ENCODE results near the gene KLHL26.

KLHL26 gene

GRCh38 chr19:18613589-18614234, 23.1 kb upstream of the KLHL26 start:
- no peak for FAIRE-seq

GRCh38 chr19:18616023-18616422, 20.8 kb upstream of the KLHL26 start:
- no peak for FAIRE-seq

GRCh38 chr19:18617562-18617961, 19.3 kb upstream of the KLHL26 start:
- no peak for FAIRE-seq

GRCh38 chr19:18618236-18618635, 18.6 kb upstream of the KLHL26 start:
- no peak for FAIRE-seq

- FAIRE-seq, result no peak
These were observed 16.5 kb upstream of the KLHL26 start for GRCh38 chr19:18620311-18620710.

GRCh38 chr19:18620902-18621301, 15.9 kb upstream of the KLHL26 start:
- no peak for FAIRE-seq

DNA sequence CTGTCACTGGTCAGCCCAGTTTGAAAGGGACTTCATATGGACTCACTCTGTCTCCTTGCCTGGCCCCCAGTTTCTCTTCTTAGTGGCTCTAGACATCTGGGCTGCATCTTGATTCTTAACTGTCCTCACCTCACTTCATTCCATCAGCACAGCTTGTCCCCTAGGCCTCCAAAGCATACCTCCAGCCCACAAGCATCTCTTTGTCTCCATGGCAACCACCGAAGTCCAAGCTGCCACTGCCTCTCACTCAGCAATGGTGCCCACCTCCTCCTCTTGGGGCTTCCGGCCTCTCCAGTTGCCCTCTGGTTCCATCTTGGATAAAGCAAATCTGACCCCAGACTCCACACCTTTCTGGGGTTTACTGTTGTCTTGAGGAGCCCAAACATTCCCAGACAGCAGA, 9.9 kb upstream of the KLHL26 start:
- no peak for FAIRE-seq

DNA sequence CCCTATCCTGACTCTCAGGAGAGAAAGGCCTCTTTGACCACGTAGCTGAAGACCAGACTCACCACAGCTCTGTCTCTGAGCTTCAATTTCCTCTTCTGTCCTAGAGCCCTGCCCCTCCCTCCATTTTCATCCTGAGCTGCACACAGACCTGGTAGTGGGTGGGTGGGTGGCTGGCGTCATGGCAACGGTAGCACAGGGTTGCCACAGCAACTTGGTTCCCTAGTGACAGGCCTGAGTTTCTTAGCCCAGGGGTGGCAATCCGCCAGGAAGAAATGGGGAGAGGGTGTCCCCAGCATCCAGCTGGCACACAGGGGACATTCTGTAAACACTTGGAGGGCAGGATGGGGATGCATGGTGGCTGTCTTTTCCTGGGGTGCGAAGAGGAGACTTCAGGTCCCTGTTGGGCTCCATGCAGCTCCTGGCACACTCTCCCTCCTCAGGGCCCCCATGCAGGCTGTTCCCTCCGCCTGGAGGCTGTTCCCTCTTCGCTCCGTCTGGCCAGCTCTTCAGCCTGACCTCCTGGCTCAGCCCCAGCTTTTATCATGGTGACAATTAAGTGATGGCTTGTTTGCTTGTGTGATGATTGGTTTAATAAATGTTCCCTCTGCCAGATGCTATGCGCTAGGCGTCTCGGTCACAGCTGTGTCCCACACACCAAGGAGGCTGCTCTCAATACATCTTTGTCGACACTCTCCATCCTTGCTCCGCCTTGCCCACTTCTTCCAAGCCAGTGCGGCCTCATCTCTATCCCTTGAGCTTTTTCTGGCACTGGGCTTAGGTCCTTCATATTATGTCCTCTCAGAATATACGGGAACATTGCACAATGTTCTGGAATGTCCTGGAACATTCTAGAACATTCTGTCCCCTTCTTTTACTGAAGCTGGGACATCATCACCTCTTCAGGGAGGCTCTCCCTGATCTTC, 7.4 kb upstream of the KLHL26 start:
- FAIRE-seq, result no peak

DNA sequence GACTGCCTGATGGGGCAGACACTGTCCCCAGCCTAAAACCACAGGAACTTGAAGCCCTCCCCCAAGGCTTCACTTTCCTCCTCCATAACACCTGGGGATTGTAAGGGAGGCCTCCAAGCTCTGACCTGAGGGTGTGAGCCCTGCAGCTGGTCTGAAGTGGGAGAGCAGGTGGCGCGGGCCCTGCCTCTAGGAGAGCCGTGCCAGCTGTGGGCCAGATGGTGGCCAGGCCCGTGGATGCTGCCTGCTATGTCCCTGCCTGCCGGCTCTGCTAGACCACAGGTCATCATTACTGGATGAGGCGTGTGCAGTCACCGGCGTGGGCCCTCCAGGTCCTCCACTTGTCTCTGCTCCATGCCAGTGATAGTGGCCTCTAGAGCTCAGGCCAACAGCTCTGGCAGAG, 3.5 kb upstream of the KLHL26 start:
- no peak for FAIRE-seq

DNA sequence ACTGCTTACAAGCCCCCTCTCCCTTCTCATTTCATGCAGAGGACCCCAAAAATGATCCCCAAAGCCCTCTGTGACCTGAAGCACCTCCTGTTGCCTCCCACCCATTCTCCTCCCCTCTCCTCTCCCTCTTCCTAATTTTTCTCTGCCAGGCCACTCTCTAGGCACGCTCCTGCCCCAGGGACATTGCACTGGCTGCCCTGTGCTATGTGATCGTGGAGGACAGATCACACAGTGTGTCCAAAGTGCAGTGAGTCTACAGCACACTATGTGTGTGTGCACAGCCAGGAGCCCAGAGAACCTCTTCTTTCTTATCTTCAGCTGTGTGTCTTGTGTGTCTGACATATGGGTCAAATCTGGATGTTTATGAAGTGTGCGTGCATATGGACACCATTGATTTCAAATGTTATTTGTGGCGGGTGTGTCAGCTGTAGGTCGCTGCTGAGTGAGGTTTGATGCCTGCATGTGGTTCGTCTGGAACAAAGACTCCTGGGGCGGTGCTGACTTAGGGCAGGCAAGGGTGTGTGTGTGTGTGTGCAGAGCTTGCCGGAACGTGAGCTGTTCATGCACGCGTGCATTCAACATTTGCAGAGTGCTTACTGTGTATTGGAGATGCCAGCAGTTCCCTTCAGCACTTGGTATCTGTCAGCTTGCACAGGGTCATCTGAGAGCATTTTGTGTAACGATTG, 2.1 kb upstream of the KLHL26 start:
- no peak for FAIRE-seq

DNA sequence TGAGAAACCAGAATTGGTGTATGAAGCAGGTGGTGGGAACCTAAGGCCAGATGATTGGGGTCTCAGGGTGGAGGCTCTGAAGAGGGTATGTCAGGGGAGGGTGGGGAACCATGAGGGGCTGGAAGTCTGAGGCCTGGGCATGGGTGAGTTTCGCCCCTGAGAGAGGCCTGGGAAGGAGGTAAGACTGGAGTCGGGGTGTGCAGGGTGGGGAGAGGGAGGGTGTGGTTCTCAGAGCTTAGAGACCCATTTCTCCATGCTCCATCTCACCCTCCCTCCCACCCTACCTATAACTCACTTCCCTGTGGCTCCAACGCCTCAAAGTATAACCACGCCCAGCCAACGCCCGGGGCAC, 1.0 kb upstream of the KLHL26 start:
- no peak for FAIRE-seq

DNA sequence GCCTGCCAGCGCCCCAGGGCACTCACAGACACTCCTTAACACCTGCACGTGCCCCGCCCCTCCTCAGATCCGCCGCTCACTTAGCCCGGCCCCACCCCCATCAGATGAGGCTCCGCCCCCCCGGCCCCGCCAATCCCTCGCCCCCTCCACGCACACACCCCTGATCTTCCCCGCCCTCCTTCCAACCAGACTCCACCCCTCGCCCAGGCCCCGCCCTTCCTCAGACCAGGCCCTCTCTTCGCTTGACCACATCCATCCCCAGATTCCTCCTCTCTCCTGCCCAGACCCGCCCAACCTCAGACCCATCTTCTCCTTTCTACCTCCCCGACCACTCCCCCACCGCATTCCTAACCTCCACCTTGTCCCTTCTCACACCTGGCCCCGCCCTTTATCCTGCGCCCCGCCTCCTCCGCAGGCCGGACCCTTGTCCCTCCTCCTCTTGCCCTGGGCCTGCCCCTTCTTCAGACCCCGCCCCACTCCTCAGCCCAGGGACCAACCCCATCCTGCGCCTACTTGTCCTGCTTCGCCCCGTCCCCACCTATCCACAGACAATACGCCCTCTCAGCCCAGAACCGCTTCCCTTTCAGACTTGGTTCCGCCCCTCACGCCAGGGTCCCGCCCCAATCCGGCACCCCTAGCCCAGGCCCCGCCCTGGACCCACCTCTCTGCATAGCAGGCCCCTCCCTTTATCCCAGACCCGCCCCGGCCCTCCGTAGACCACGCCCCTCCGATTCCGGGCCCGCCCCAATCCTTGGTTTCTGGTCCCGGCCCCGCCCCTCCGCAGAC, 452 bp upstream of the KLHL26 start:
- peak; percentile 95 for FAIRE-seq

DNA sequence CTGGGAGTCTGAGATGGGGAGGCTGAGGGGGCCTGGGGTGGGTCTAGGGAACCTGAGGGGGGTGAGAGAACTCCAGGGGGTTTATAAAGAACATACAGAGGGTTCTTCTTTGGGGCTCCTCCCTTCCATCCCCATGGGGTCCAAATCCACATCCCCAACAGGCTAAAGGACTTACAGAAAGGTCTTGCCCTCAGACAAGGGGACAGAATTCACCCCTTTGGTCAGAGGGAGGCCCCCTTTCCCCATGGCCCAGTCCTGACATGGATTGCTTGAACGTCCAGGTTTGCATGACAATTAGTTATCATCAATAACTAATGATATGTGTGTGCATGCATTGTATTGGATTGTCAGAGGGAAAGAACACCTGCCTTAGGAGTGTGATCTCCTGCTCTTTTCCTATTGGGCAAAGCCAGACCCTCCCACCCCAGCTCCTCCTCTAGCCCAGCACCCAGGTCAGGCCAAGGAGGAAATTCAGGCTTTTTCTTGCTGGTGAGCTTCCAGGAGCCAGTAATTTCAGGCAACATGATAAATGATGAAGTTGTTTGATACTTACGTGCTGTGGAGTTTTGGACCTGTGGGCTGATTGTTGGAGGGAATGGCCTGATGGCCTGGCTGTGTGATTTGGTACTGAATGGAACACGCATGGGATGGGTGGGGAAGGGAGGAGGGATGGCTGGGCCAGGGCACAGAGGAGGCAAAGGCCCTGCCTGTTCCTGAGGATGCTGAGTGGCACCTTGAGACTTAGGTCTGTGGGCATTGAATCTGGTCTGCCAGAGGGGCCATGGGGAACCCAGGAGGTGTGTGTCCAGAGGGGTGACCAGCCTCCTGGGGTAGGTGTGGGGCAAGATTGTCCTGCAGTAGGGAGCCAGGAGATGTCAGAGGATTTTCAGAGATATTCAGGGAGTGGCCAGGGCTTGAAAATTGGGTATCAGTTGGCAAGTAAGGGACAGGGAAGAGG, 1.1 kb downstream of the KLHL26 start:
- FAIRE-seq, result peak; percentile 84

DNA sequence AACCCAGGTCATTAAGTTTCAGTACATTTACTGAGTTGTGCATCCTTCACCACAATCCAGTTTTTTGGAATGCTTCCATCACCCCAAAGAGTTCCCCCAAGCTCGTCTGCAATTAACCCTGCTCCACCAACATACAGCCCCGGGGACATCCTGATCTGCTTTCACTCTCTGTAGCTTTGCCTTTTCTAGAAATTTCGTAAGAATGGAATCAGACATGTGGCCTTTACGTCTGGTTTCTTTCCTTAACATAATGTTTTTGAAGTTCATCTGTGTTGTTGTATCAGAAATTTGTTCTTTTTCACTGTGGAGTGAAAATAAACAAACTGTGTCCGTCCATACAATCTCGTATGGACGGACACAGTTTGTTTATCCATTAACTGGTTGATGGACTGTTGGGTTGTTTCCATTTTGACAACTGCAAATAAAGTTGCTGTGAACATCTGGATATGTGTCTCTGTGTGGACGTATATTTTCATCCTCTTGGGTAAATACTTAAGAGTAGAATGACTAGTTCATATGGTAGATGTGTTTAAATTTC, 2.9 kb downstream of the KLHL26 start:
- no peak for FAIRE-seq

GRCh38 chr19:18644196-18645034, 7.6 kb downstream of the KLHL26 start:
- FAIRE-seq, result no peak

DNA sequence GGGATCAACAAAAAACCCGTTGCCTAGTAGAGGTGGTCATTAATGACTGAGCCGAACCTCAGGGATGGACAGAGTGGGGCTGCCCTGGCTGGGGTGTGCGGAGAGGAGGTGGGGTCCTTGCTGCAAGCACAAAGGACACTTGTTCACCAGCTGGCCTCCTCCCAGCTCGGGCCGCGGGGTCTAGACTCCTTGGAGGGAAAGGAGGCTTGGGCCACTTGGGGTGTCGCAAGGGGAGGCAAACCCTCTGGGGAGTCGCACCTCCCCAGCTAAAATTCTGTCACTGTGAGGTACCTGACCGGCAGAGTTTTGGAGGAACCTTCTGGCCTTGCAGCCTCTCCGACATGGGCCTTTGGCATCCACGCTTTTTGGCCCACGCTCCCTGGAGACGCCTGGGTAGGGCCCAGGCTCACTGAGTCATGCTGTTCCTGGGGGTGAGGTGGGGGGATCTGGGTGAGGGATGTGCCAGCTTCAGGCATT, 8.2 kb downstream of the KLHL26 start:
- no peak for FAIRE-seq

DNA sequence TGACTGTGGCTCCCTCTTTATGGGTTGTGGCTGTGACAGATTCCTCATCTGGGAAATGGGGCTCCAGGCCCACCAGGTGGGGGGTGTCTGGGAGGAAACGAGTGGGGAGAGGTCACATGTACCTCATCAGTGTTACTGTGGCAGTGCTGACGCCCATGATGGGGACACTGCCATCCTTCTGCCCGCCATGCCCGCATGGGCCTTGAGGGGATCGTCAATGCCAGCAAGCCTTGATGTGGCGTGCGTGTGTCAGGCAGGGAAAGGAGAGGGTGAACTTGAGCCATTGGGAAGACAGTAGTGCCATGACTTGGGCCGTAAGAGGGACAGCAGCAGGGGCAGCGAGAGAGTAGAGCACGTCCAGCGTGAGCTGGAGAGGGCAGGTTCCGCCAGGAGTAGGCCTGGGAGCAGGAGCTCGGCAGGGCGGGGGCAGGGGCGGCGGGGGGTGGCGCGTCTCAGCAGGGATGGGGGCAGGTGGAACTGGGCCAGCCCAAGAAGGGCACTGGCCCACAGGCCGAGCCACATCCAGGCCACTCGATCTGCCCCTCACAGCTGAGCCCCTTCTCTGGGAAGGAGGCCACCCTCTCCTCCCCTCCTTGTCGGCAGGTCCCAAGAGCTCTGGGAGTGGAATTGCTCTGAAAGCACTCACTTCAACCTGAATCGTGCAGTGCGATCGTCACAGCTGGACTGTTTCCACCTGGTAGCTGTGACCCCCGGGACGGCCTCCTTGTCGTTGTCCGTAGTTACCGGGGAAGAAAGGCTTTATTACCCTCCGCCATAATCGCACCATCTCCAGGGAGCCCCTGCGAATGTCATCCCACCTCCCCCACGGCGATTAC, 9.9 kb downstream of the KLHL26 start:
- no peak for FAIRE-seq

DNA sequence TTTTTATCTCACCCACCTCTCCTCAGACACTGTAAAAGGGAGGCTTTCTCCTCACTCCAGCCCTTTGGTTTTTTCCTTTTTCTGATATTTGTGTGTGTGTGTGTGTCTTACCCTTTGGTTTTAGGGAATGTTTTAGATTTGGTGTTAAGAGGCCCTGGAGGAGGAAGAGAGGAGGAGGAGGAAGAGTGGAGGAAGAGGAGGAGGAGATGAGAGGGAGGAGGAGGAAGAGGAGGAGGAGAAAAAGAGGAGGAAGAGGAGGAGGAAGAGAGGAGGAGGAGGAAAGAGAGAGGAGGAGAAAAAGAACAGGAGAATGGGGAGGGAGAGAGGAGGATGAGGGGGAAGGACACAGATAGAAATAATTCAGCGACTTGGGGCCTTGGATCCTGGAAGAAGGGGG, 10.5 kb downstream of the KLHL26 start:
- FAIRE-seq, result no peak

DNA sequence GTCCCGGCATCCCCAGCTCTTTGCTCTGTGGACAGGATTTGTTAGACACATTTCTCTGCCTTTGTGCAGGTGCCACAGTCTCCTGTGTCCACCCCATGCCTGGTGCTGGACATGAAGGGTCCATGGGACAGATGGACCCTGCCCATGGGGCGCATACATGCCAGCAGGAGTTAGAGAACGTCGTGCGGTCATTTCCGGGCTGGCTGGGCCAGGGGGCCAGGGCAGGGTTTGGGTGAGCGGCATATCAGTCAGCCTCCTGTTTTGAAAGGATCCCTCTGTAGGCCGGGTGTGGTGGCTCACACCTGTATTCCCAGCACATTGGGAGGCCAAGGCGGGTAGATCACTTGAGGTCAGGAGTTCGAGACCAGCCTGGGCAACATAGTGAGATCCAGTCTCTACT, 11.0 kb downstream of the KLHL26 start:
- no peak for FAIRE-seq

DNA sequence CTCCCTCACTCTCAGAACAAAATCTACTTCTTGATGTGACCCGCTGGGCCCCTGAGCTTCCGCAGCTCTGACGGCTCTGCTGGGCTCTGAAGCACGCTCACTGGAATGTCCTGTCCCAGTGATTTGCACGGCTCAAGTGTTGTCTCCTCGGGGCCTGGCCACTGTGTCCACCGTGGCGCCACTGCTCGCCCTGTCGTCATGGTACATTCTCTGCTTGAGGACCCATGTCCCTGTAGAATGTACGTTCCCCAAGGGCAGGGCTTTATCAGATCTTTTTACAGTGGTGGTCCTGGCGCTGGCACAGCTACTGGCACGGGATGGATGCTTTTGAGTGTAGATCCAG, 12.1 kb downstream of the KLHL26 start:
- FAIRE-seq, result no peak

Measured in G401.6 (cell line).